Measurements from ENCODE around the gene BEGAIN. TPM values are rescaled to one million over a fixed set of nuclear protein-coding genes. Genes with fewer than 3 reads are reported as not detected.

Gene BEGAIN
- total RNA-seq, 1 donor from 2014 or later: 12.3 TPM

GRCh38 chr14:100586403-100587085 is 673 bp downstream of the BEGAIN start:
- intact Hi-C loops (cut with DNase I): no loop called here
- DNase-seq (ENCODE audit: low spot score) (peak; percentile 56), ATAC-seq (peak; percentile 31)

- DNase-seq (ENCODE audit: low spot score): peak; percentile 54
- intact Hi-C loops (cut with DNase I): no loop called here
Measured at GRCh38 chr14:100586153-100586402, 1.1 kb downstream of the BEGAIN start.

GRCh38 chr14:100585448-100586152 is 1.6 kb downstream of the BEGAIN start:
- ATAC-seq (no peak), DNase-seq (ENCODE audit: low spot score) (peak; percentile 44)
- intact Hi-C loops (cut with DNase I): no loop called here

More at GRCh38 chr14:100586153-100586402, 1.1 kb downstream of the BEGAIN start:
- ATAC-seq: no peak

GRCh38 chr14:100584056-100585031 is 2.9 kb downstream of the BEGAIN start:
- peak; percentile 33 for DNase-seq (ENCODE audit: low spot score)
- no peak for ATAC-seq
- intact Hi-C loops (cut with DNase I): no loop called here

GRCh38 chr14:100583245-100583644 is 4.0 kb downstream of the BEGAIN start:
- ATAC-seq (no peak), DNase-seq (ENCODE audit: low spot score) (no peak)
- intact Hi-C loops (cut with DNase I): no loop called here

GRCh38 chr14:100582496-100583165 is 4.6 kb downstream of the BEGAIN start:
- DNase-seq (ENCODE audit: low spot score) (peak; percentile 41), ATAC-seq (no peak)
- intact Hi-C loops (cut with DNase I): no loop called here

GRCh38 chr14:100581228-100582145 is 5.7 kb downstream of the BEGAIN start:
- no peak for ATAC-seq
- intact Hi-C loops (cut with DNase I): no loop called here
- DNase-seq (ENCODE audit: low spot score): peak; percentile 50

GRCh38 chr14:100580316-100581227 is 6.6 kb downstream of the BEGAIN start:
- DNase-seq (ENCODE audit: low spot score) (peak; percentile 33), ATAC-seq (no peak)
- intact Hi-C loops (cut with DNase I): no loop called here

GRCh38 chr14:100578552-100578951 is 8.7 kb downstream of the BEGAIN start:
- intact Hi-C loops (cut with DNase I): no loop called here
- ATAC-seq: no peak

GRCh38 chr14:100577986-100578431 is 9.2 kb downstream of the BEGAIN start:
- intact Hi-C loops (cut with DNase I): no loop called here
- no peak for DNase-seq (ENCODE audit: low spot score)
- no peak for ATAC-seq

More at GRCh38 chr14:100578552-100578951, 8.7 kb downstream of the BEGAIN start:
- DNase-seq (ENCODE audit: low spot score): peak; percentile 12

GRCh38 chr14:100577321-100577985 is 9.8 kb downstream of the BEGAIN start:
- peak; percentile 55 for DNase-seq (ENCODE audit: low spot score)
- ATAC-seq: no peak
- intact Hi-C loops (cut with DNase I): no loop called here

- intact Hi-C loops (cut with DNase I): no loop called here
- ATAC-seq: no peak
- peak; percentile 41 for DNase-seq (ENCODE audit: low spot score)
Measured at GRCh38 chr14:100576091-100577085, 10.8 kb downstream of the BEGAIN start.

- ATAC-seq (no peak), DNase-seq (ENCODE audit: low spot score) (peak; percentile 27)
- intact Hi-C loops (cut with DNase I): no loop called here
Measured at GRCh38 chr14:100575266-100575995, 11.8 kb downstream of the BEGAIN start.

- intact Hi-C loops (cut with DNase I): no loop called here
- DNase-seq (ENCODE audit: low spot score): no peak
- ATAC-seq: no peak
Measured at GRCh38 chr14:100574642-100575031, 12.6 kb downstream of the BEGAIN start.
